SK-N-SH (cell line): ENCODE data around the gene HIBADH.
"Not testable (repeated sequence)": the region's sequence is repeated elsewhere in the genome, so short reads cannot be mapped to it uniquely, and the experiment has no call there.

Source experiments
- ELF1 ChIP-seq: IDR thresholded peaks from 2 replicates; pipeline ENCODE4 v1.4.0; 2012
- EP300 ChIP-seq, 2 experiments: IDR thresholded peaks; 2 replicates each; pipeline versions ENCODE4 v1.4.0 to v1.6.1; 2012; ENCODE audit warnings: borderline replicate concordance in 1 of 2, low read depth in 1 of 2, low read length in 1 of 2
- EZH2phosphoT487 ChIP-seq: fragments of 200-600 bp; sonication (generic); IDR thresholded peaks from 2 replicates; pipeline ENCODE4 v1.6.1; 2017; ENCODE audit warnings: low read depth, mixed run types, mild to moderate bottlenecking, antibody characterized with exemption, moderate library complexity, borderline replicate concordance
- NFIC ChIP-seq: IDR thresholded peaks from 2 replicates; pipeline ENCODE4 v1.4.0; 2012; ENCODE audit warnings: borderline replicate concordance
- POLR2AphosphoS5 ChIP-seq: IDR thresholded peaks from 2 replicates; pipeline ENCODE4 v1.6.1; 2012; ENCODE audit warnings: low read depth, low read length
- SIN3A ChIP-seq: IDR thresholded peaks from 2 replicates; pipeline ENCODE4 v1.6.1; 2012; ENCODE audit warnings: low read depth, mild to moderate bottlenecking, low read length, moderate library complexity, borderline replicate concordance
- TAF1 ChIP-seq: IDR thresholded peaks from 2 replicates; pipeline ENCODE4 v1.6.1; 2012; ENCODE audit warnings: low read depth, mild to moderate bottlenecking, low read length, moderate library complexity, borderline replicate concordance
- TF ChIP-seq, protein P1 (sequence below): fragments of 200-600 bp; sonication (generic); IDR thresholded peaks from 2 replicates; pipeline ENCODE4 v1.6.1; 2017; ENCODE audit warnings: antibody characterized with exemption, mild to moderate bottlenecking, moderate library complexity
- TF ChIP-seq, protein P2 (sequence below): IDR thresholded peaks from 2 replicates; pipeline ENCODE4 v1.6.1; 2012; ENCODE audit warnings: mild to moderate bottlenecking, low read depth, low read length, moderate library complexity

DNA sequence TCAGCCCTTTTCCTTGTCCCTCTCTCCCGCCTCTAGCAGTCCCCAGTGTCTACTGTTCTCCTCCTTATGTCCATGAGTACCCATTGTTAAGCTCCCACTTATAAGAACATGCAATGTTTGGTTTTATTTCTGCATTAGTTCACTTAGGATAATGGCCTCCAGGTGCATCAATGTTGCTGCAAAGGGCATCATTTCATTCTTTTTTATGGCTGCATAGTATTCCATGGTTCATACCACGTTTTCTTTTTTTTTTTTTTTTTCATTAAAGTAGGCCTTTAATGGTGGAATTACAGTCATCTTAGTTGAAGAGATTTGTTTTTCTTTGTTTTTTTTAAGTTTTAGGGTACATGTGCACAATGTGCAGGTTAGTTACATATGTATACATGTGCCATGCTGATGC, 160.8 kb downstream of the HIBADH start:
- not testable (repeated sequence) for TF ChIP-seq ELF1; POLR2AphosphoS5; SIN3A; TAF1; NFIC; EP300 (IDR thresholded peaks at IDR 0.05; ENCODE audit: borderline replicate concordance in 1 of 2, low read depth in 1 of 2, low read length in 1 of 2); EZH2phosphoT487
- TF ChIP-seq, protein P1, sequence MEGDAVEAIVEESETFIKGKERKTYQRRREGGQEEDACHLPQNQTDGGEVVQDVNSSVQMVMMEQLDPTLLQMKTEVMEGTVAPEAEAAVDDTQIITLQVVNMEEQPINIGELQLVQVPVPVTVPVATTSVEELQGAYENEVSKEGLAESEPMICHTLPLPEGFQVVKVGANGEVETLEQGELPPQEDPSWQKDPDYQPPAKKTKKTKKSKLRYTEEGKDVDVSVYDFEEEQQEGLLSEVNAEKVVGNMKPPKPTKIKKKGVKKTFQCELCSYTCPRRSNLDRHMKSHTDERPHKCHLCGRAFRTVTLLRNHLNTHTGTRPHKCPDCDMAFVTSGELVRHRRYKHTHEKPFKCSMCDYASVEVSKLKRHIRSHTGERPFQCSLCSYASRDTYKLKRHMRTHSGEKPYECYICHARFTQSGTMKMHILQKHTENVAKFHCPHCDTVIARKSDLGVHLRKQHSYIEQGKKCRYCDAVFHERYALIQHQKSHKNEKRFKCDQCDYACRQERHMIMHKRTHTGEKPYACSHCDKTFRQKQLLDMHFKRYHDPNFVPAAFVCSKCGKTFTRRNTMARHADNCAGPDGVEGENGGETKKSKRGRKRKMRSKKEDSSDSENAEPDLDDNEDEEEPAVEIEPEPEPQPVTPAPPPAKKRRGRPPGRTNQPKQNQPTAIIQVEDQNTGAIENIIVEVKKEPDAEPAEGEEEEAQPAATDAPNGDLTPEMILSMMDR: not testable (repeated sequence)
- TF ChIP-seq, protein P2, sequence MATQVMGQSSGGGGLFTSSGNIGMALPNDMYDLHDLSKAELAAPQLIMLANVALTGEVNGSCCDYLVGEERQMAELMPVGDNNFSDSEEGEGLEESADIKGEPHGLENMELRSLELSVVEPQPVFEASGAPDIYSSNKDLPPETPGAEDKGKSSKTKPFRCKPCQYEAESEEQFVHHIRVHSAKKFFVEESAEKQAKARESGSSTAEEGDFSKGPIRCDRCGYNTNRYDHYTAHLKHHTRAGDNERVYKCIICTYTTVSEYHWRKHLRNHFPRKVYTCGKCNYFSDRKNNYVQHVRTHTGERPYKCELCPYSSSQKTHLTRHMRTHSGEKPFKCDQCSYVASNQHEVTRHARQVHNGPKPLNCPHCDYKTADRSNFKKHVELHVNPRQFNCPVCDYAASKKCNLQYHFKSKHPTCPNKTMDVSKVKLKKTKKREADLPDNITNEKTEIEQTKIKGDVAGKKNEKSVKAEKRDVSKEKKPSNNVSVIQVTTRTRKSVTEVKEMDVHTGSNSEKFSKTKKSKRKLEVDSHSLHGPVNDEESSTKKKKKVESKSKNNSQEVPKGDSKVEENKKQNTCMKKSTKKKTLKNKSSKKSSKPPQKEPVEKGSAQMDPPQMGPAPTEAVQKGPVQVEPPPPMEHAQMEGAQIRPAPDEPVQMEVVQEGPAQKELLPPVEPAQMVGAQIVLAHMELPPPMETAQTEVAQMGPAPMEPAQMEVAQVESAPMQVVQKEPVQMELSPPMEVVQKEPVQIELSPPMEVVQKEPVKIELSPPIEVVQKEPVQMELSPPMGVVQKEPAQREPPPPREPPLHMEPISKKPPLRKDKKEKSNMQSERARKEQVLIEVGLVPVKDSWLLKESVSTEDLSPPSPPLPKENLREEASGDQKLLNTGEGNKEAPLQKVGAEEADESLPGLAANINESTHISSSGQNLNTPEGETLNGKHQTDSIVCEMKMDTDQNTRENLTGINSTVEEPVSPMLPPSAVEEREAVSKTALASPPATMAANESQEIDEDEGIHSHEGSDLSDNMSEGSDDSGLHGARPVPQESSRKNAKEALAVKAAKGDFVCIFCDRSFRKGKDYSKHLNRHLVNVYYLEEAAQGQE: not testable (repeated sequence)
